NCI-H446 treated with DMSO at 0.1 percent for 48 hours (cell line): ENCODE measurements around the gene WDFY3.
"Not testable (repeated sequence)": the region's sequence is repeated elsewhere in the genome, so short reads cannot be mapped to it uniquely, and the experiment has no call there.

Source experiments
- DNase-seq: peaks from one replicate; lab custom pipeline; 2025; lab: John Stamatoyannopoulos, UW

WDFY3 gene

GRCh38 chr4:84852081-84852480 lies 114.4 kb downstream of the WDFY3 start:
- DNase-seq: peak; percentile 2

- DNase-seq: no peak
Observed at GRCh38 chr4:84849051-84849640, 117.3 kb downstream of the WDFY3 start.

GRCh38 chr4:84848432-84848831 lies 118.1 kb downstream of the WDFY3 start:
- no peak for DNase-seq

- DNase-seq: no peak
Observed at GRCh38 chr4:84847978-84848377, 118.5 kb downstream of the WDFY3 start.

GRCh38 chr4:84846985-84847384 lies 119.5 kb downstream of the WDFY3 start:
- DNase-seq: no peak

GRCh38 chr4:84841435-84841834 lies 125.1 kb downstream of the WDFY3 start:
- DNase-seq: no peak

- DNase-seq: no peak
Observed at GRCh38 chr4:84837751-84838150, 128.7 kb downstream of the WDFY3 start.

- DNase-seq: not testable (repeated sequence)
Observed at GRCh38 chr4:84829633-84830032, 136.9 kb downstream of the WDFY3 start.

- DNase-seq: no peak
Observed at GRCh38 chr4:84826681-84827080, 139.8 kb downstream of the WDFY3 start.

- no peak for DNase-seq
Observed at GRCh38 chr4:84825701-84826341, 140.7 kb downstream of the WDFY3 start.

GRCh38 chr4:84821064-84821463 lies 145.4 kb downstream of the WDFY3 start:
- DNase-seq: no peak

GRCh38 chr4:84814094-84814750 lies 152.3 kb downstream of the WDFY3 start:
- DNase-seq: no peak

- no peak for DNase-seq
Observed at GRCh38 chr4:84809946-84810345, 156.5 kb downstream of the WDFY3 start.

GRCh38 chr4:84808332-84808731 lies 158.2 kb downstream of the WDFY3 start:
- DNase-seq: no peak

GRCh38 chr4:84806541-84806940 lies 159.9 kb downstream of the WDFY3 start:
- not testable (repeated sequence) for DNase-seq

GRCh38 chr4:84804136-84804535 lies 162.4 kb downstream of the WDFY3 start:
- DNase-seq: no peak

- DNase-seq: no peak
Observed at GRCh38 chr4:84803720-84804119, 162.8 kb downstream of the WDFY3 start.

- DNase-seq: no peak
Observed at GRCh38 chr4:84803116-84803515, 163.4 kb downstream of the WDFY3 start.

GRCh38 chr4:84800256-84800655 lies 166.2 kb downstream of the WDFY3 start:
- DNase-seq: no peak

GRCh38 chr4:84799318-84799717 lies 167.2 kb downstream of the WDFY3 start:
- DNase-seq: no peak

GRCh38 chr4:84796394-84796793 lies 170.1 kb downstream of the WDFY3 start:
- DNase-seq: no peak

- no peak for DNase-seq
Observed at GRCh38 chr4:84792366-84793301, 173.9 kb downstream of the WDFY3 start.
